ENCODE results near the gene CENPV. TPM values are rescaled to one million over a fixed set of nuclear protein-coding genes. Genes with fewer than 3 reads are reported as not detected.

CENPV gene
- total RNA-seq, 4 donors from 2014 or later: 0.70 to 3.7 (median 1.8) TPM

GRCh38 chr17:16363749-16364536, 10.7 kb upstream of the CENPV start:
- Histone ChIP-seq H3K36me3 (no peaks in the 10 kb centered on the region), H3K4me3 (no peak overlapping the region), H3K4me1 (peaks cover 10% of the 10 kb centered on the region), H3K9me3 (no peaks in the 10 kb centered on the region), H3K27ac (no peak overlapping the region), H3K27me3 (no peaks in the 10 kb centered on the region)
- no peak for TF ChIP-seq POLR2A (IDR thresholded peaks at IDR 0.05)
- peak; percentile 78 to 89 for TF ChIP-seq CTCF (IDR thresholded peaks at IDR 0.05)
- TF ChIP-seq EP300 (IDR thresholded peaks at IDR 0.05): no peak
- TF ChIP-seq POLR2AphosphoS5 (IDR thresholded peaks at IDR 0.05): no peak
- DNase-seq (ENCODE audit: low spot score in 2 of 2): peak; percentile 82 to 86
- 4% methylated on average over 6 of the region's 6 CpGs for WGBS

- no peak for DNase-seq (ENCODE audit: low spot score in 2 of 2)
- H3K36me3 ChIP-seq: no peaks in the 10 kb centered on the region
- peaks cover 10% of the 10 kb centered on the region for H3K4me1 ChIP-seq
- no peak overlapping the region for H3K27ac ChIP-seq
- H3K4me3 ChIP-seq: no peak overlapping the region
- WGBS: 86% methylated on average over 8 of the region's 8 CpGs
- H3K27me3 ChIP-seq: no peaks in the 10 kb centered on the region
- no peak for TF ChIP-seq POLR2AphosphoS5 (IDR thresholded peaks at IDR 0.05)
- TF ChIP-seq CTCF (IDR thresholded peaks at IDR 0.05): no peak
- H3K9me3 ChIP-seq: no peaks in the 10 kb centered on the region
These were observed 8.6 kb upstream of the CENPV start for GRCh38 chr17:16361874-16362273.

- Histone ChIP-seq H3K4me1 (peaks cover 4% of the 10 kb centered on the region), H3K9me3 (no peaks in the 10 kb centered on the region), H3K27me3 (no peaks in the 10 kb centered on the region), H3K36me3 (no peaks in the 10 kb centered on the region), H3K27ac (no peak overlapping the region), H3K4me3 (no peak overlapping the region)
- no peak for TF ChIP-seq EP300 (IDR thresholded peaks at IDR 0.05)
- no peak for TF ChIP-seq POLR2AphosphoS5 (IDR thresholded peaks at IDR 0.05)
- TF ChIP-seq POLR2A (IDR thresholded peaks at IDR 0.05): no peak
- no peak for TF ChIP-seq CTCF (IDR thresholded peaks at IDR 0.05)
- DNase-seq (ENCODE audit: low spot score in 2 of 2): no peak
These were observed 5.1 kb upstream of the CENPV start for GRCh38 chr17:16358394-16358793.

- peak in 1 of 2 donors; percentile 40 for DNase-seq (ENCODE audit: low spot score in 2 of 2)
- 91% methylated on average over 14 of the region's 14 CpGs for WGBS
- no peak for TF ChIP-seq EP300 (IDR thresholded peaks at IDR 0.05)
- no peak for TF ChIP-seq POLR2A (IDR thresholded peaks at IDR 0.05)
- no peak for TF ChIP-seq POLR2AphosphoS5 (IDR thresholded peaks at IDR 0.05)
- TF ChIP-seq CTCF (IDR thresholded peaks at IDR 0.05): no peak
- no peak overlapping the region for H3K4me3 ChIP-seq
- no peak overlapping the region for H3K27ac ChIP-seq
- H3K27me3 ChIP-seq: peaks cover 12% of the 10 kb centered on the region
- no peaks in the 10 kb centered on the region for H3K9me3 ChIP-seq
- no peaks in the 10 kb centered on the region for H3K36me3 ChIP-seq
- H3K4me1 ChIP-seq: peaks cover 17% of the 10 kb centered on the region
These were observed 1.3 kb upstream of the CENPV start for GRCh38 chr17:16354585-16354984.

GRCh38 chr17:16352667-16353316, 477 bp downstream of the CENPV start:
- 9% methylated on average over 39 of the region's 75 CpGs for WGBS
- H3K27me3 ChIP-seq: peaks cover 12% of the 10 kb centered on the region
- H3K4me1 ChIP-seq: peaks cover 17% of the 10 kb centered on the region
- peaks cover 6% of the 10 kb centered on the region for H3K36me3 ChIP-seq
- no peaks in the 10 kb centered on the region for H3K9me3 ChIP-seq
- TF ChIP-seq EP300 (IDR thresholded peaks at IDR 0.05) (no peak), CTCF (IDR thresholded peaks at IDR 0.05) (no peak), POLR2AphosphoS5 (IDR thresholded peaks at IDR 0.05) (no peak), POLR2A (IDR thresholded peaks at IDR 0.05) (no peak)
- H3K27ac ChIP-seq: no peak overlapping the region
- H3K4me3 ChIP-seq: peak overlapping the region; percentile 77
- DNase-seq (ENCODE audit: low spot score in 2 of 2): peak; percentile 67 to 78
